A673 (cell line): ENCODE results near the gene MPV17. TPM values are rescaled to one million over a fixed set of nuclear protein-coding genes. Genes with fewer than 3 reads are reported as not detected.
"Not testable (repeated sequence)": the region's sequence is repeated elsewhere in the genome, so short reads cannot be mapped to it uniquely, and the experiment has no call there.

ENCODE experiments used
- BruUV-seq: library from RNA; stranded (reverse); fragments of 400-500 nt; replicated peaks from 2 replicates; lab custom pipeline; 2021; lab: Mats Ljungman, UMichigan
- CTCF ChIA-PET: fragments of 300-600 bp; sonication (Branson Sonifier 250); formaldehyde crosslinking; loops from one replicate; lab custom pipeline; 2022; ENCODE audit warnings: antibody characterized with exemption; lab: Charles Lee
- POLR2A ChIA-PET: fragments of 300-600 bp; sonication (Branson Sonifier 250); formaldehyde crosslinking; loops from one replicate; lab custom pipeline; 2022; ENCODE audit warnings: antibody characterized with exemption; ENCODE audit not compliant: low non-redundant PET; lab: Charles Lee
- DNase-seq: peaks from one replicate; pipeline ENCODE4 v3.0.0-alpha.2; 2015; ENCODE audit warnings: low spot score
- H3K27ac ChIP-seq: fragments of 200-600 bp; sonication (generic); 2 replicates; pipeline ENCODE4 v1.5.1; 2016; ENCODE audit warnings: mixed run types, low read depth, mild to moderate bottlenecking, mixed read lengths, antibody characterized with exemption, low read length; ENCODE audit not compliant: poor library complexity, severe bottlenecking
- H3K27me3 ChIP-seq: fragments of 200-600 bp; sonication (generic); replicated peaks from 2 replicates; pipeline ENCODE4 v1.6.1; 2017; ENCODE audit warnings: mixed run types, low read depth, mild to moderate bottlenecking, mixed read lengths, antibody characterized with exemption, low read length; ENCODE audit not compliant: insufficient read depth, poor library complexity
- H3K36me3 ChIP-seq: fragments of 200-600 bp; sonication (generic); 2 replicates; pipeline ENCODE4 v1.6.1; 2016; ENCODE audit warnings: mixed run types, mild to moderate bottlenecking, mixed read lengths, antibody characterized with exemption, low read length; ENCODE audit not compliant: insufficient read depth, poor library complexity, severe bottlenecking
- H3K4me1 ChIP-seq: fragments of 200-600 bp; sonication (generic); 2 replicates; pipeline ENCODE4 v1.6.1; 2017; ENCODE audit warnings: mixed run types, mild to moderate bottlenecking, mixed read lengths, antibody characterized with exemption, low read length; ENCODE audit not compliant: insufficient read depth, poor library complexity, severe bottlenecking
- H3K4me3 ChIP-seq: fragments of 200-600 bp; sonication (generic); 2 replicates; pipeline ENCODE4 v1.5.1; 2016; ENCODE audit warnings: low read depth, mixed run types, mild to moderate bottlenecking, mixed read lengths, low read length; ENCODE audit not compliant: poor library complexity, severe bottlenecking
- H3K9me3 ChIP-seq: fragments of 200-600 bp; sonication (generic); 2 replicates; pipeline ENCODE4 v1.6.1; 2016; ENCODE audit warnings: mixed run types, low read depth, mild to moderate bottlenecking, mixed read lengths, antibody characterized with exemption, low read length; ENCODE audit not compliant: poor library complexity, severe bottlenecking
- EZH2 ChIP-seq: fragments of 200-600 bp; sonication (generic); IDR thresholded peaks from 2 replicates; pipeline ENCODE4 v1.6.1; 2017; ENCODE audit warnings: borderline replicate concordance, low read depth, mild to moderate bottlenecking, mixed read lengths, antibody characterized with exemption, low read length; ENCODE audit not compliant: poor library complexity, severe bottlenecking
- intact Hi-C: fragments of 100-400 bp; cut with micrococcal nuclease; formaldehyde crosslinking; loops from one replicate; pipeline ENCODE4 v1.10.0; 2022; ENCODE audit not compliant: unreplicated experiment
- total RNA-seq: library from RNA; stranded (reverse); gene quantifications from 2 replicates; pipeline ENCODE4 v1.2.3, GENCODE V29; 2021
- TF ChIP-seq, protein P1 (sequence below): fragments of 300-800, 200-600 bp; sonication (generic); conservative IDR thresholded peaks from 2 replicates; pipeline ENCODE4 v1.5.1; 2017; ENCODE audit warnings: low read depth, mild to moderate bottlenecking, antibody characterized with exemption, low read length, moderate library complexity, mixed read lengths

Gene MPV17
- total RNA-seq, 1 experiment from 2014 or later = 66.3 TPM

DNA sequence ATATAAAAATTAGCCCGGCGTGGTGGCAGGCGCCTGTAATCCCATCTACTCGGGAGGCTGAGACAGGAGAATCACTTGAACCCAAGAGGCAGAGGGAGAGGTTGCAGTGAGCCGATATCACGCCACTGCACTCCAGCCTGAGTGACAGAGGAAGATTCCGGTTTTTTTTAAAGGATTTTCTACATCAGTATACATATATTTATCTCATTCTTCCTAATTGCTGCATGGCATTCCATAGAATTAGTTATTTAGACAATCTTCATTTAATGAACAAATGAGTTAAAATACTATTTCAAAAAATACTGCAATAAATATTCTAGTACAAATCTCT lies 31.7 kb upstream of the MPV17 start:
- intact Hi-C loops = no loop called here
- no peak overlapping the region for H3K27ac ChIP-seq
- DNase-seq = no peak
- TF ChIP-seq, protein P1, sequence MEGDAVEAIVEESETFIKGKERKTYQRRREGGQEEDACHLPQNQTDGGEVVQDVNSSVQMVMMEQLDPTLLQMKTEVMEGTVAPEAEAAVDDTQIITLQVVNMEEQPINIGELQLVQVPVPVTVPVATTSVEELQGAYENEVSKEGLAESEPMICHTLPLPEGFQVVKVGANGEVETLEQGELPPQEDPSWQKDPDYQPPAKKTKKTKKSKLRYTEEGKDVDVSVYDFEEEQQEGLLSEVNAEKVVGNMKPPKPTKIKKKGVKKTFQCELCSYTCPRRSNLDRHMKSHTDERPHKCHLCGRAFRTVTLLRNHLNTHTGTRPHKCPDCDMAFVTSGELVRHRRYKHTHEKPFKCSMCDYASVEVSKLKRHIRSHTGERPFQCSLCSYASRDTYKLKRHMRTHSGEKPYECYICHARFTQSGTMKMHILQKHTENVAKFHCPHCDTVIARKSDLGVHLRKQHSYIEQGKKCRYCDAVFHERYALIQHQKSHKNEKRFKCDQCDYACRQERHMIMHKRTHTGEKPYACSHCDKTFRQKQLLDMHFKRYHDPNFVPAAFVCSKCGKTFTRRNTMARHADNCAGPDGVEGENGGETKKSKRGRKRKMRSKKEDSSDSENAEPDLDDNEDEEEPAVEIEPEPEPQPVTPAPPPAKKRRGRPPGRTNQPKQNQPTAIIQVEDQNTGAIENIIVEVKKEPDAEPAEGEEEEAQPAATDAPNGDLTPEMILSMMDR = no peak
- TF ChIP-seq EZH2 = no peak
- ChIA-PET POLR2A (no interaction called here), CTCF (no interaction called here)
- no TSS peak for BruUV-seq
- no peak overlapping the region for H3K4me3 ChIP-seq
- peaks cover 3% of the 10 kb centered on the region for H3K4me1 ChIP-seq
- H3K36me3 ChIP-seq = no peaks in the 10 kb centered on the region
- H3K27me3 ChIP-seq = no peaks in the 10 kb centered on the region
- no peaks in the 10 kb centered on the region for H3K9me3 ChIP-seq

DNA sequence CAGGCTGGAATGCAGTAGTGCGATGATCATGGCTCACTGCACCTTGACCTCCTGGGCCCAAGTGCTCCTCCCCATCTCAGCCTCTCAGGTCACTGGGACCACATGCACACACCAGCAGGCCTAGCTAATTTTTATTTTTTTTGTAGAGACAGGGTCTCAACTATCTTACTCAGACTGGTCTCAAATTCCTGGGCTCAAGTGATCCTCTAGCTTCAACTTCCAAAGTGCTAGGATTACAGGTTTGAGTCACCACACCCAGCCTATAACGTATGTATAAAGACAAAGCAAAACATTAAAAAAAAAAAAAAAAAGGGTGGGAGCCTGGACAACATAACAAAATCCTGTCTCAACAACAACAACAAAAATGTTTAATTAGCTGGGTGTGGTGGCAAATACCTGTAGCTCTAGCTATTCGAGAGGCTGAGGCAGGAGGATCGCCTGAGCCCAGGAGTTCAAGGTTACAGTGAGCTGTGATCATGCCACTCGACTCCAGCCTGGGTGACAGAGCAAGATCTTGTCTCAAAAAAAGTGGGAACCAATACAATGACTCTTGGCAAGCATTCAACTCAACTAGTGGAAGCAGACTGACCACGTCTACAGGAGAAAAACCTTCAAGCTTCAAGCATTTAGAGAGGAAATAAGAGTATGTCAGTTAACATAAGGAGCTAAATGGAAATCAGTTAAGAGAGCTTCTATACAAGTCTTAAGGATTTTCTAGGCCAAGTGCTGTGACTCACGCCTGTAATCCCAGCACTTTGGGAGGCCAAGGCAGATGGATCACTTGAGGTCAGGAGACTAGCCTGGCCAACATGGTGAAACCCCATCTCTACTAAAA lies 31.1 kb upstream of the MPV17 start:
- Histone ChIP-seq H3K36me3 (no peaks in the 10 kb centered on the region), H3K27me3 (no peaks in the 10 kb centered on the region), H3K4me1 (peaks cover 3% of the 10 kb centered on the region), H3K9me3 (no peaks in the 10 kb centered on the region), H3K27ac (no peak overlapping the region), H3K4me3 (no peak overlapping the region)
- POLR2A ChIA-PET = no interaction called here
- intact Hi-C loops = no loop called here
- no peak for TF ChIP-seq EZH2
- TF ChIP-seq, protein P1 = no peak
- CTCF ChIA-PET = no interaction called here
- DNase-seq = no peak
- BruUV-seq = no TSS peak

DNA sequence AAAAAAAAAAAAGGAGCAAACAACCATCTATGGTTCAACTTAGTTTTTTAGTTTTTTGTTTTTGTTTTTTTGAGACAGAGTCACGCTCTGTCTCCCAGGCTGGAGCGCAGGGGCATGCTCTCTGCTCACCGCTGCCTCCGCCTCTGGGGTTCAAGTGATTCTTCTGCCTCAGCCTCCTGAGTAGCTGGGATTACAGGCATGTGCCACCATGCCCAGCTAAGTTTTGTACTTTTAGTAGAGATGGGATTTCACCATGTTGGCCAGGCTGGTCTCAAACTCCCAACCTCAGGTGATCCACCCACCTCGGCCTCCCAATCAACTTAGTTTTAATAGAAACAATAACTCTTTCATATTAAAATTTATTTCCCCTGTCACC lies 30.5 kb upstream of the MPV17 start:
- H3K27me3 ChIP-seq, H3K27ac ChIP-seq, intact Hi-C loops, H3K4me1 ChIP-seq, H3K4me3 ChIP-seq, H3K9me3 ChIP-seq, H3K36me3 ChIP-seq, POLR2A ChIA-PET, CTCF ChIA-PET, BruUV-seq, DNase-seq: not testable (repeated sequence)
